Esophagus muscularis mucosa (tissue), 4 donors: ENCODE measurements around the gene VAV1.

Experiments used
- EP300 ChIP-seq: sonication (generic); formaldehyde crosslinking; IDR thresholded peaks from one replicate; pipeline ENCODE4 v1.6.1; 2017; ENCODE audit warnings: antibody characterized with exemption
- POLR2A ChIP-seq: fragments of 450-650 bp; IDR thresholded peaks from one replicate; pipeline ENCODE4 v1.6.1; 2017; ENCODE audit warnings: antibody characterized with exemption, moderate library complexity, mild to moderate bottlenecking, low read depth
- POLR2AphosphoS5 ChIP-seq, 2 donors: sonication (generic); formaldehyde crosslinking; IDR thresholded peaks; one replicate each; pipeline ENCODE4 v1.6.1; 2017; ENCODE audit warnings: antibody characterized with exemption in 2 of 2
- TF ChIP-seq, protein P1 (sequence below), 3 experiments: fragments of 200-600 bp in 2 of 3; fragments of 450-650 bp in 1 of 3; sonication (generic) in 2 of 3; IDR thresholded peaks; one replicate each; pipeline ENCODE4 v1.5.1; 2017 to 2019; ENCODE audit warnings: antibody characterized with exemption in 3 of 3, mild to moderate bottlenecking in 2 of 3, moderate library complexity in 1 of 3

DNA sequence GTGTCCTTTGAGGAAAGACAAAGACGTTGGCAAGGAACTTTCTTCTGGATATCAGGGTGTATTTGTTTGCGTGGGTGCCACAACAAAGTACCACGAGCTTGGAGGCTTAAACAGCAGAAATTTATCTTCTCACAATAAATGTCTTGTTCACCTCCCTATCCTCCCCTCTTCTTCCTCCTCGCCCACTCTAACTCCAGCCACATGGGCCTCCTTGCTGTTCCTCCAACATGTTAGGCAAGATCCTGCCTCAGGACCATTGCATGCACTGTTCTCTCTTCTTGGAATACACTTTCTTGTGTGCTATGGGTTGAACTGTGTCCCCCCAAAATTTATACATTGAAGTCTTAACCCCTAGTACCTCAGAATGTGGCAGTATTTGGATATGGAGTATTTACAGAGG is 45.7 kb downstream of the VAV1 start:
- TF ChIP-seq, protein P1, sequence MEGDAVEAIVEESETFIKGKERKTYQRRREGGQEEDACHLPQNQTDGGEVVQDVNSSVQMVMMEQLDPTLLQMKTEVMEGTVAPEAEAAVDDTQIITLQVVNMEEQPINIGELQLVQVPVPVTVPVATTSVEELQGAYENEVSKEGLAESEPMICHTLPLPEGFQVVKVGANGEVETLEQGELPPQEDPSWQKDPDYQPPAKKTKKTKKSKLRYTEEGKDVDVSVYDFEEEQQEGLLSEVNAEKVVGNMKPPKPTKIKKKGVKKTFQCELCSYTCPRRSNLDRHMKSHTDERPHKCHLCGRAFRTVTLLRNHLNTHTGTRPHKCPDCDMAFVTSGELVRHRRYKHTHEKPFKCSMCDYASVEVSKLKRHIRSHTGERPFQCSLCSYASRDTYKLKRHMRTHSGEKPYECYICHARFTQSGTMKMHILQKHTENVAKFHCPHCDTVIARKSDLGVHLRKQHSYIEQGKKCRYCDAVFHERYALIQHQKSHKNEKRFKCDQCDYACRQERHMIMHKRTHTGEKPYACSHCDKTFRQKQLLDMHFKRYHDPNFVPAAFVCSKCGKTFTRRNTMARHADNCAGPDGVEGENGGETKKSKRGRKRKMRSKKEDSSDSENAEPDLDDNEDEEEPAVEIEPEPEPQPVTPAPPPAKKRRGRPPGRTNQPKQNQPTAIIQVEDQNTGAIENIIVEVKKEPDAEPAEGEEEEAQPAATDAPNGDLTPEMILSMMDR (IDR thresholded peaks at IDR 0.05), result no peak
- TF ChIP-seq POLR2A (no peak), EP300 (no peak), POLR2AphosphoS5 (IDR thresholded peaks at IDR 0.05) (no peak)
